GM12874 (cell line): ENCODE data around the gene MYOD1.

ENCODE experiments used
- CTCF ChIP-seq: IDR thresholded peaks from 2 replicates; pipeline ENCODE4 v1.5.1; 2011; ENCODE audit warnings: low read depth, mild to moderate bottlenecking, control low read depth, low read length, moderate library complexity; ENCODE audit not compliant: insufficient read depth

Gene MYOD1

DNA sequence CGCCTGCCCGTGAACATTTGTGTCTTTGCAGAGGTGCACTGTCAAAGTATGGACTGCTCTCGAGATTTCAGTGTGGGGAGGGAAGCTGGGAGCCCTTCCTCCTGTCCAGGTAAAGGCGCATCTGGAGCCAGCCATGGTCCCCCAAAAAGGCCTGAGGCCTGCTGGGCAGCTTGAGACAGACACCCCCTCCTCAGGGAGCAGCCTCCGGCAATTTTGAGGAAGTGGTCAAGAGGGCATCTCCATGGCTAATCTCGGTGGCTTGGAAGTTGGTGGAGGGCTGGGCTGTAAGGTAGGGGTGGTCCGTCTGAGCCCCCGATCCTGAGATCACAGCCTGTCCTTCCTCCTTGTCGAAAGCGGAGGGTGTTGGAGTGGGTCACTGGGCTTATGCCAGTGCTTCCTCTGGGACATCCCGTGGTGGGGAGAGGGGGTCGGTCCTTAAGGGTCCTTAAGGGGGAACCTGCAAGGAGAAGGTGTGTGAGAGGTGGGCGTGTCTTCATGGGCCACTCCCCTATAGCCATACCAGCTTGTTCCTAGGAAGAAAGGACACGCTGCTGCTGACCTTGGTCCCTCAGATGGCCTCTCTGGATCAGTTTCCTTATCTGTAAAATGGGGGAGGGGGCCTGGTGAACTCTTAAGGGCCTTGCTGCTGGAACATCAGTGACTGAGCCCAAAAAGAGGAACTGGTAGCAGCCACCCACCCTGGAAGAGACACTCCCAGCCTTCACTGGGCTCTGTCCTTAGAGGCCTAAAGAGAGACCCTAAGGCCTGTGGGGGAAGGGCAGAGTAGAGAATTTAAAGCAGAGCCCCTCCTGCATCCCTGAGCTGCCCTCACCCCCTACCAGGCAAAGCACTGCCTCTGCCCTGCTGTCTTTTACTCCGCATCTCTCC, 17.8 kb downstream of the MYOD1 start:
- no peak for TF ChIP-seq CTCF

DNA sequence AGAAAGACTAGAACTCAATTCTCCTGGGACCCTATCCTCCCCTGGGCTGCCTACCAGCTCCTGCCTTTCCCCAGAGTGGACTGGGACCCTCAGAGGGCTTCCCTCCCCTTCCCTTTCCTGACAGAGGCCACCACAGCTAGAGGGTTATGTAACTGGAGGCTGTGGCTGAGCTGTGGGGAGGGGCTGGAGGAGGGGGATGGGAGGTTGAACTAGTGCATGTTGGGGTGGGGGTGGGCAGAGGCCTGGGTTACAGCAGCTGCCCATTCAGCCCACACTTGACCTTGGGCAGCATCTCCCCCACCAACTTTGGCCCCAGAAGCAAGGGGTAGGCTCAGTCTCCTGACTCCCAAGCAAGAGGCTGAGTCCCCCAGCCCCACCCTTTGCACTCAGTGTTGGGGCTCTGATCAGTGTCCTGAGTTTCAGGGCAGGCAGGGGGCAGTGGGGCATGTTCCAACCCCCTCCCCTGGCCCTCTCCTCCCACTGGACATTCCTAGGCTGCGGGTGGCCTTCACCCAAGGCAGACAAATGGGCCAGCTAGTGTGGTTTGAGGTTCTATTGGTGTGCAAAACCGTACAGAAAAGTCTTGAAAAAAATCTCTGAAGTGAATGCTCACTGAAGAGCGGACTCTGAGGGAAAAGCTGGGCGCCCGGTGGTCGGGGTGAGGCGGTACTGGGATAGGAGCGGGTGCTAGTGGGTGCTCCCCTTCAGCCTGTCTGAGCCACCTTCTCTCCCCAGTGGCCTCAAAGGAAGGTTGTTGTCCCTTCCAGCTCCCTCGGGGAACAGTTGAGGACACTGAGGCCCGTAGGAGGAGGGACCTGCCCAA, 19.0 kb downstream of the MYOD1 start:
- no peak for TF ChIP-seq CTCF

- TF ChIP-seq CTCF = no peak
Measured at GRCh38 chr11:17739945-17740338, 20.6 kb downstream of the MYOD1 start.

- TF ChIP-seq CTCF = no peak
Measured at GRCh38 chr11:17740649-17741235, 21.4 kb downstream of the MYOD1 start.

- TF ChIP-seq CTCF = no peak
Measured at GRCh38 chr11:17741487-17741886, 22.1 kb downstream of the MYOD1 start.

DNA sequence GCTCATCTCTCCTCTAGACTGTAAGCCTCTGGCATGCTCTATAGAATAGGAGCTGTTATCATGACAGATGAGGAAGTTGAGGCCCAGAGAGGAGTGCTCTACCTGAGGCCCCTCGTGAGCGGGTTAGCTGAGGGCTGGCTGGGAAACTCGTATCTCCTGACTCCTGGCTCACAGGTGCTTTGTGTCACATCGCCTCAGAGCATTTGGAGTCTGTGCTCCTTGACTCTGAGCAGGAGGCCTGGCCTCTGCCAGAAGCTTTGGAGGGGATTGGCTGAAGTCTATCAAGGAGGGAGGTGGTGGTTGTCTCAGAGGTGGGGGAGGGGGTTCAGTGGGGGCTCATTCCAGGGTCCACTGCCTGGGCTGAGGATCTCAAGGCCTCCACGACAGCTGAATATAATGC, 22.6 kb downstream of the MYOD1 start:
- TF ChIP-seq CTCF = no peak

DNA sequence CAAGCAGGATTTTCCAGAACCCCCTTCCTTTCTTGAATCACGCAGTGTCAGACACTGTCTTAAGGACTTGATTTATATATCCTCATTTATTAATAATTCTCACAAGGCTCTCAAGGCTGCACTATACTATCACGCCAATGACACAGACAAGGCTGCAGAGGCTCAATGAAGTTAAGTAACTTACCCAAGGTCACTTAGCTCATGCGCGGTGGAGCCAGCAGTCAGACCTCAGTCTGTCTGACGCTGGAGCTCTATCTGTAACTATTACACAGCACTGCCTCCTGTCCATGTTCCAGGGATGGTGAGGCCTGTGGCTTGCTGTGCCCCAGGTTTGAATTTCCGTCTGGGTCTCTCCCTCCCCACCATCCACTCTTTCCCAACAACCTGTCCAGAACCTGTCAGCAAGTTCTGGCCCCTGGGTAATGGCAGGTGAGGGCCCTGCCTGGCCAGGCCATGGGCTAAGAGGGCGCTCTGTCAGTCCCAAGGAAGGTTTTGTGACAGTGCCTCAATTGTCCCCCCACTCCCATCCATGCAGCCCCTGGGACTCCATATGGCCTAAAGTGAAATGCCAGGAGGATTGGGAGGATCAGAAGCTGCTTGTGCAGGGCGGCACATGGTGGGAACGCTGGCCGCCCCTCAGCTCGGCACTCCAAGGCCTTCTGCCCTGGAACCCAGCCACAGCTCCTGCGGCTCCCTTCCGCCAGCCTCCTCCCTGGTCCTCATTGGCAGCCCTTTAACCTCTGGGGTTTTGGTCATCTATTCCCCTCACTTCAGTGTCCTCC, 23.8 kb downstream of the MYOD1 start:
- TF ChIP-seq CTCF = no peak
